Stimulated activated memory B cell treated with anti-CD40 and anti-IgM and Interleukin-4, amounts not matched to agents 10 μg/mL and 1 μg/mL and 100 μg/mL, for 72 hours (primary cell): ENCODE data around the gene UBE3D.

Experiments
- ATAC-seq: fragments of 150-1000 bp; cut with Tn5 transposase; 2 replicates; pipeline ENCODE4 v1.10.0; 2021
- H3K27ac Mint-ChIP-seq: one replicate; pipeline ENCODE4 v1.8.0; 2022; ENCODE audit warnings: mild to moderate bottlenecking, mixed read lengths
- H3K27me3 Mint-ChIP-seq: one replicate; pipeline ENCODE4 v1.8.0; 2022; ENCODE audit warnings: mixed read lengths
- H3K36me3 Mint-ChIP-seq: one replicate; pipeline ENCODE4 v1.8.0; 2022; ENCODE audit warnings: mixed read lengths
- H3K4me1 Mint-ChIP-seq: one replicate; pipeline ENCODE4 v1.8.0; 2022; ENCODE audit warnings: mixed read lengths
- H3K4me3 Mint-ChIP-seq: one replicate; pipeline ENCODE4 v1.8.0; 2022; ENCODE audit warnings: mild to moderate bottlenecking, moderate library complexity, mixed read lengths
- H3K9me3 Mint-ChIP-seq: one replicate; pipeline ENCODE4 v1.8.0; 2022; ENCODE audit warnings: mixed read lengths

Gene UBE3D

GRCh38 chr6:83065511-83066192 lies at the start of gene UBE3D:
Gene UBE3D, minus strand, starts transcription at chr6:83065841. Its CDS starts 123 bp downstream, at chr6:83065718.
- peak; percentile 86 for ATAC-seq
- H3K4me1 Mint-ChIP-seq, result peaks cover 35% of the 10 kb centered on the region
- H3K27ac Mint-ChIP-seq, result peak within 1 kb of the TSS; percentile 83
- peaks cover 5% of the 10 kb centered on the region for H3K36me3 Mint-ChIP-seq
- no peaks in the 10 kb centered on the region for H3K9me3 Mint-ChIP-seq
- H3K4me3 Mint-ChIP-seq, result peak within 1 kb of the TSS; percentile 90
- H3K27me3 Mint-ChIP-seq, result no peaks in the 10 kb centered on the region

GRCh38 chr6:83114164-83114563 lies 48.5 kb upstream of the UBE3D start:
- no peaks in the 10 kb centered on the region for H3K27me3 Mint-ChIP-seq

GRCh38 chr6:83113258-83113657 lies 47.6 kb upstream of the UBE3D start:
- H3K27ac Mint-ChIP-seq, result no peak overlapping the region
- no peaks in the 10 kb centered on the region for H3K9me3 Mint-ChIP-seq
- H3K4me3 Mint-ChIP-seq, result no peak overlapping the region
- H3K27me3 Mint-ChIP-seq, result no peaks in the 10 kb centered on the region
- H3K36me3 Mint-ChIP-seq, result peaks cover 31% of the 10 kb centered on the region
- no peak for ATAC-seq
- peaks cover 12% of the 10 kb centered on the region for H3K4me1 Mint-ChIP-seq

More at GRCh38 chr6:83114164-83114563, 48.5 kb upstream of the UBE3D start:
- Mint-ChIP-seq H3K27ac (no peak overlapping the region), H3K4me1 (peaks cover 12% of the 10 kb centered on the region), H3K36me3 (peaks cover 28% of the 10 kb centered on the region), H3K4me3 (no peak overlapping the region), H3K9me3 (no peaks in the 10 kb centered on the region)
- ATAC-seq, result no peak

DNA sequence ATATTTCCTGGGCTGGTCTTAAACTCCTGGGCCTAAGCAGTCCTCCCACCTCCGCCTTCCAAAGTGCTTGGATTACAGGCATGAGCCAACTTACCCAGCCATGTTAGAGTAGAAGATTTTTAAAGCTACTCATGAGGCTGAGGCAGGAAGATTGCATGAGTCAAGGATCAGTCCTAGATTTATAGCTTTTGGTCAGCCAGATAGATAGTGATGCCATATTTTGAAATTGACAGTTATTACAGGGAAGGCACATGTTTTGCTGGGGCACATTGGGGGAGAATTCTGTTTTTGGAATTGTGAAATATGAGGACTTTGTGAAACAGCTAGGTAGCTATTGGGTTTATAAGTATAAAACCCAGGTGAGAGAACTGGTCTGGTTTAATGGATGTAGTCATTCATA lies 42.7 kb upstream of the UBE3D start:
- Mint-ChIP-seq H3K27me3 (no peaks in the 10 kb centered on the region), H3K4me3 (no peak overlapping the region), H3K27ac (no peak overlapping the region), H3K9me3 (peaks cover 5% of the 10 kb centered on the region), H3K36me3 (peaks cover 61% of the 10 kb centered on the region), H3K4me1 (peaks cover 12% of the 10 kb centered on the region)
- no peak for ATAC-seq

DNA sequence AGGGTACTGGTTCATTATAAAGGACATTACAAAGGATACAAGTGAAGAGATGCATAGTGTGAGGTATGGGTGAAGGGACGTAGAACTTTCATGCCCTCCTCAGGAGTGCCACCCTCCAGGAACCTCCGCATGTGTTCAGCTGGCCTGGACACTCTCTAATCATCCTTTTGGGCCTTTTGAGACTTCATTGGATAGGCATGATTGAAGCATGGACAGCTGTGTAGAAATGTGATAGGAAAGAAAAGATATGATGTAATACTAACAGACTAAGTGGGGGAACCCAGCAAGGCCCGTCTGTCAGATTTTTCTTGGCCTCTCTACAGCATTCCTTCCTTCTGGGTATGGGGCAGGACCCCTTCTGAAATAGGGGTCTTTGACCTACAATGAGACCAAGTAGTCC lies 32.9 kb upstream of the UBE3D start:
- no peak for ATAC-seq
- Mint-ChIP-seq H3K36me3 (peaks cover 55% of the 10 kb centered on the region), H3K9me3 (peaks cover 6% of the 10 kb centered on the region)

DNA sequence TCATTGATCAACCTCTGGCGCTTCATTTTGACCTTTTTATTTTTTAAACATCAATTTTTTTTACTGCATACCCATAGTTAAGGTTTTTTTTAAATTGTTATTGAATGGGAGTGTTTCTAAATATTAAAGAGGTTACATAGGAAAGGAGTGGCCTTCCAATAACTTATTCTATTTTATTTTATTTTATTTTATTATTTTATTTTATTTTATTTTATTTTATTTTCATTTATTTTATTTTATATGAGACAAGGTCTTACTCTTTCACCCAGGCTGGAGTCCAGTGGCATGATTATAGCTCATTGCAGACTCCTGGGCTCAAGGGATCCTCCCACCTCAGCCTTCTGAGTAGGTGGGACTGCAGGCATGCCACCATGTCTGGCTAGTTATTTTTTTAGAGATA lies 32.0 kb upstream of the UBE3D start:
- no peak for ATAC-seq
- Mint-ChIP-seq H3K4me3 (no peak overlapping the region), H3K4me1 (peaks cover 9% of the 10 kb centered on the region), H3K9me3 (peaks cover 4% of the 10 kb centered on the region), H3K27me3 (no peaks in the 10 kb centered on the region), H3K36me3 (peaks cover 46% of the 10 kb centered on the region), H3K27ac (no peak overlapping the region)

More for the DNA sequence above, 32.9 kb upstream of the UBE3D start:
- H3K4me1 Mint-ChIP-seq, result peaks cover 9% of the 10 kb centered on the region
- H3K27ac Mint-ChIP-seq, result no peak overlapping the region
- no peaks in the 10 kb centered on the region for H3K27me3 Mint-ChIP-seq
- H3K4me3 Mint-ChIP-seq, result no peak overlapping the region

GRCh38 chr6:83097204-83097603 lies 31.6 kb upstream of the UBE3D start:
- Mint-ChIP-seq H3K36me3 (peaks cover 41% of the 10 kb centered on the region), H3K27ac (no peak overlapping the region), H3K4me1 (peaks cover 9% of the 10 kb centered on the region), H3K9me3 (peaks cover 4% of the 10 kb centered on the region), H3K27me3 (no peaks in the 10 kb centered on the region), H3K4me3 (no peak overlapping the region)
- ATAC-seq, result no peak

DNA sequence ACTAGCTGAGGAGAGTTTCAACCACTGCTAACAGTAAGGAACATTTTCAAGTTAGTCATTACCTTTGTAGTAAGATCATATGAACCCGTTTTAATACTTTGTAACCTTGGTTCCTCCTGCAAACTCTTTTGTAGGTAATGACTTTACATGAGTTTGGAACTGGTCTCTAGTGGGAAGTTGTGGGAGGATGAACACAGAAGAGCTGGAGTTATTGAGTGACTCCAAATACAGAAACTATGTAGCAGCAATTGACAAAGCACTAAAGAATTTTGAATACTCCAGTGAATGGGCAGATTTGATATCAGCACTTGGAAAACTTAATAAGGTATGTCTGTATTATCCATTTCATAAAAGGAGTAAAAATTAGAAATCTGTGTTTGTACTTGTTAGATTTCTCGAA lies 31.1 kb upstream of the UBE3D start:
- H3K9me3 Mint-ChIP-seq, result peaks cover 4% of the 10 kb centered on the region
- no peak overlapping the region for H3K4me3 Mint-ChIP-seq
- H3K36me3 Mint-ChIP-seq, result peaks cover 37% of the 10 kb centered on the region
- no peak overlapping the region for H3K27ac Mint-ChIP-seq
- H3K27me3 Mint-ChIP-seq, result no peaks in the 10 kb centered on the region
- H3K4me1 Mint-ChIP-seq, result peaks cover 9% of the 10 kb centered on the region
- no peak for ATAC-seq

DNA sequence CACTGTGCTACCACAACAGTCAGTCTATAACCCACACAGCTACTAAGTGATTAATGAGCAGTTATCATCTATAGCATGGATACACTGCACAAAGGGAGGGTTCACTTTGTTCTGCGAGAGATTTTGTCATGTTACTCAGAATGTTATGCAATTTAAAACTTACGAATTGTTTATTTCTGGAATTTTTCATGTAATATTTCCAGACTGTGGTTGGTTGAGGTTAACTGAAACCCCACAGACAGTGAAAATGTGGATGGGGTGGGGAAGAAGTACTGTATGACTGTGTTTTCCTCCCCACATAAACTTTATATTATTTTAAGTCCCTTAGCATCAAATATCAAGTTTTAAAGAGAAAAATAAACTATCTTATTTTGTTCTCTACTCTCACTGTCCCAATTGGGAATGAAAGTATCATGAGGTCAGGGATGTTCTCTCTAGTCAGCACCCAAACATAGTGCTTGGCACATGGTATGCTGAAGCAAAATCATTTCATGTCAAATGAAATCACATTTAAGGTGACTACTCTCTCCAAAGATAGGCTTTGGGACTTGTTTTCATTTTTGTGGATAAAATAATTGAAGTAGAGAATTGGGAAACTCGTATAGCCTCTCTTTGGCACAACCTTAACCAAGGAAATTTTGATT lies 27.2 kb upstream of the UBE3D start:
- Mint-ChIP-seq H3K4me1 (peaks cover 9% of the 10 kb centered on the region), H3K27me3 (no peaks in the 10 kb centered on the region), H3K9me3 (peaks cover 4% of the 10 kb centered on the region), H3K36me3 (peaks cover 17% of the 10 kb centered on the region), H3K4me3 (no peak overlapping the region), H3K27ac (no peak overlapping the region)
- no peak for ATAC-seq

- Mint-ChIP-seq H3K4me1 (peaks cover 33% of the 10 kb centered on the region), H3K27me3 (no peaks in the 10 kb centered on the region), H3K9me3 (no peaks in the 10 kb centered on the region), H3K36me3 (peaks cover 22% of the 10 kb centered on the region), H3K4me3 (peak overlapping the region; percentile 28), H3K27ac (peak overlapping the region; percentile 39)
- ATAC-seq, result peak; percentile 50
These were observed 21.1 kb upstream of the UBE3D start for GRCh38 chr6:83086751-83087150.

GRCh38 chr6:83083476-83083875 lies 17.8 kb upstream of the UBE3D start:
- Mint-ChIP-seq H3K4me1 (peaks cover 53% of the 10 kb centered on the region), H3K27ac (no peak overlapping the region), H3K36me3 (peaks cover 22% of the 10 kb centered on the region), H3K4me3 (no peak overlapping the region), H3K27me3 (no peaks in the 10 kb centered on the region), H3K9me3 (no peaks in the 10 kb centered on the region)
- no peak for ATAC-seq

- peaks cover 15% of the 10 kb centered on the region for H3K36me3 Mint-ChIP-seq
- no peak overlapping the region for H3K4me3 Mint-ChIP-seq
- peaks cover 15% of the 10 kb centered on the region for H3K4me1 Mint-ChIP-seq
- H3K27ac Mint-ChIP-seq, result no peak overlapping the region
- no peaks in the 10 kb centered on the region for H3K9me3 Mint-ChIP-seq
- H3K27me3 Mint-ChIP-seq, result no peaks in the 10 kb centered on the region
- no peak for ATAC-seq
These were observed 8.0 kb upstream of the UBE3D start for GRCh38 chr6:83073615-83074014.

- no peaks in the 10 kb centered on the region for H3K9me3 Mint-ChIP-seq
- no peak for ATAC-seq
- H3K4me1 Mint-ChIP-seq, result peaks cover 16% of the 10 kb centered on the region
- H3K36me3 Mint-ChIP-seq, result peaks cover 15% of the 10 kb centered on the region
- no peaks in the 10 kb centered on the region for H3K27me3 Mint-ChIP-seq
- H3K4me3 Mint-ChIP-seq, result no peak overlapping the region
- H3K27ac Mint-ChIP-seq, result no peak overlapping the region
These were observed 7.1 kb upstream of the UBE3D start for GRCh38 chr6:83072726-83073125.

DNA sequence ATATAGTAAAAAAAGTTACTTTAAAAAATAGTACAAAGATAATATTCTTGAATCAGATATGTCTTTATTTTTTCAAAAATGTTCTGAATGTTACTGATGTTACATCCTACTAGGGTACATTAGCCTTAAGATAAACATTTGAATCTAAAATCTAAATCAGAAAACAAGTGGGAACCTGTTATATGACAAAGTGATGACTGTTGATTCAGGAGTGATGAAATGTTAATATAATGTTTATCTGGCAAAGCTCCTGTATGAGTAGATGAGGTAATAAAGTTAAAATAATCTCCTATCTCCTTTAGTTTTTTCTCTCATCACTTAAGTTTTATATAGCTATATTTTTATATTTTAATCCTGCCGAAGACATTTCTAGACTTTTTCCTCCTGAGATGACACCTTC lies 6.1 kb upstream of the UBE3D start:
- Mint-ChIP-seq H3K9me3 (no peaks in the 10 kb centered on the region), H3K4me3 (no peak overlapping the region), H3K36me3 (peaks cover 15% of the 10 kb centered on the region), H3K27ac (no peak overlapping the region), H3K4me1 (peaks cover 16% of the 10 kb centered on the region), H3K27me3 (no peaks in the 10 kb centered on the region)
- no peak for ATAC-seq

GRCh38 chr6:83071023-83071422 lies 5.4 kb upstream of the UBE3D start:
- peaks cover 18% of the 10 kb centered on the region for H3K4me1 Mint-ChIP-seq
- no peaks in the 10 kb centered on the region for H3K9me3 Mint-ChIP-seq
- no peaks in the 10 kb centered on the region for H3K27me3 Mint-ChIP-seq
- H3K27ac Mint-ChIP-seq, result peak overlapping the region; percentile 70
- peaks cover 10% of the 10 kb centered on the region for H3K36me3 Mint-ChIP-seq
- no peak overlapping the region for H3K4me3 Mint-ChIP-seq
- ATAC-seq, result peak; percentile 68

GRCh38 chr6:83069633-83070032 lies 4.0 kb upstream of the UBE3D start:
- Mint-ChIP-seq H3K4me1 (peaks cover 27% of the 10 kb centered on the region), H3K36me3 (no peaks in the 10 kb centered on the region), H3K4me3 (no peak overlapping the region), H3K27ac (no peak overlapping the region), H3K27me3 (no peaks in the 10 kb centered on the region), H3K9me3 (no peaks in the 10 kb centered on the region)
- ATAC-seq, result no peak
